Breast epithelium (tissue), 4 donors: ENCODE results near the gene NABP1. TPM values are rescaled to one million over a fixed set of nuclear protein-coding genes. Genes with fewer than 3 reads are reported as not detected.

ENCODE experiments used
- DNase-seq, 2 donors: peaks; one replicate each; pipeline ENCODE4 v3.0.0-alpha.2; 2019; ENCODE audit warnings: low spot score in 2 of 2
- H3K27ac ChIP-seq, 2 donors: fragments of 200-600 bp; sonication (generic) in 1 of 2; one replicate each; pipeline ENCODE4 v1.5.1; 2016 to 2019; ENCODE audit warnings: mild to moderate bottlenecking in 1 of 2
- H3K27me3 ChIP-seq, 2 donors: fragments of 200-600 bp; sonication (generic) in 1 of 2; one replicate each; pipeline versions ENCODE4 v1.5.1 to v1.6.0; 2017 to 2019; ENCODE audit warnings: control low read depth in 1 of 2, mild to moderate bottlenecking in 1 of 2
- H3K36me3 ChIP-seq: fragments of 200-600 bp; one replicate; pipeline ENCODE4 v1.5.1; 2019
- H3K4me1 ChIP-seq, 2 donors: fragments of 200-600 bp; sonication (generic); one replicate each; pipeline ENCODE4 v1.5.1; 2016 to 2019; ENCODE audit warnings: control low read depth in 1 of 2
- H3K4me3 ChIP-seq, 3 donors: fragments of 200-600 bp; sonication (generic); 1 replicate in 2 of 3; 2 replicates in 1 of 3; pipeline ENCODE4 v1.5.1; 2016 to 2019; ENCODE audit warnings: mild to moderate bottlenecking in 3 of 3, moderate library complexity in 2 of 3
- H3K9me3 ChIP-seq, 2 donors: fragments of 200-600 bp; sonication (generic) in 1 of 2; one replicate each; pipeline ENCODE4 v1.5.1; 2016 to 2019; ENCODE audit warnings: control low read depth in 1 of 2
- POLR2A ChIP-seq: fragments of 450-650 bp; IDR thresholded peaks from one replicate; pipeline ENCODE4 v1.6.1; 2016; ENCODE audit warnings: antibody characterized with exemption, mild to moderate bottlenecking, moderate library complexity
- POLR2AphosphoS5 ChIP-seq, 3 donors: sonication (generic); formaldehyde crosslinking; IDR thresholded peaks; one replicate each; pipeline ENCODE4 v1.6.1; 2017; ENCODE audit warnings: antibody characterized with exemption in 3 of 3
- intact Hi-C: fragments of 100-400 bp; cut with DNase I; formaldehyde crosslinking; loops from one replicate; pipeline ENCODE4 v1.15.1; 2023; ENCODE audit warnings: low total_unique reads
- total RNA-seq, 3 donors: library from RNA; depleted of rRNA; stranded (reverse); fragments of >200 nt; gene quantifications; one replicate each; pipeline ENCODE4 v1.1.0, GENCODE V29; 2016
- TF ChIP-seq, protein P1 (sequence below), 3 donors: fragments of 450-650 bp; IDR thresholded peaks; one replicate each; pipeline ENCODE4 v1.5.1; 2016 to 2017; ENCODE audit warnings: antibody characterized with exemption in 3 of 3, mild to moderate bottlenecking in 3 of 3, moderate library complexity in 3 of 3

Gene NABP1
- total RNA-seq, 3 donors from 2014 or later, result 34.4 to 44.9 (median 37.8) TPM

DNA sequence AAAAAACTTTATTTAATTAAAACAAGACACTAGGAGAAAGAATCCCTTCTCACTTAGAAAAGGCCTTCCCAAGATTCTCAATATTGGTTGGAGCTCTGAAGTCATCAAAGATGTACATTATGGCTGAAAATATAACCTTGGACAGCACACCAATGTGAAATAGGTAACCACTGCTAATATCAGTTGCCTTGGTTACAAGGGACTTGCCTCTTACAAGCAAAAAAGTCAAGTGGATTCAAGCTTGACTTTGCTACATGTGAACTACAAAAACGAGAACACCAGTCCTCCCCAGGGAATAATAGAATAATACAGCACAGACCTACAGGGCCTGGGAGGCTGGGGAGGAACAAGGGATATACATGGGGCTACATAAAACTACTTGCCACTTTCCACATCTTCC is 46.1 kb downstream of the NABP1 start:
- no peaks in the 10 kb centered on the region for H3K27me3 ChIP-seq
- intact Hi-C loops, result no loop called here

DNA sequence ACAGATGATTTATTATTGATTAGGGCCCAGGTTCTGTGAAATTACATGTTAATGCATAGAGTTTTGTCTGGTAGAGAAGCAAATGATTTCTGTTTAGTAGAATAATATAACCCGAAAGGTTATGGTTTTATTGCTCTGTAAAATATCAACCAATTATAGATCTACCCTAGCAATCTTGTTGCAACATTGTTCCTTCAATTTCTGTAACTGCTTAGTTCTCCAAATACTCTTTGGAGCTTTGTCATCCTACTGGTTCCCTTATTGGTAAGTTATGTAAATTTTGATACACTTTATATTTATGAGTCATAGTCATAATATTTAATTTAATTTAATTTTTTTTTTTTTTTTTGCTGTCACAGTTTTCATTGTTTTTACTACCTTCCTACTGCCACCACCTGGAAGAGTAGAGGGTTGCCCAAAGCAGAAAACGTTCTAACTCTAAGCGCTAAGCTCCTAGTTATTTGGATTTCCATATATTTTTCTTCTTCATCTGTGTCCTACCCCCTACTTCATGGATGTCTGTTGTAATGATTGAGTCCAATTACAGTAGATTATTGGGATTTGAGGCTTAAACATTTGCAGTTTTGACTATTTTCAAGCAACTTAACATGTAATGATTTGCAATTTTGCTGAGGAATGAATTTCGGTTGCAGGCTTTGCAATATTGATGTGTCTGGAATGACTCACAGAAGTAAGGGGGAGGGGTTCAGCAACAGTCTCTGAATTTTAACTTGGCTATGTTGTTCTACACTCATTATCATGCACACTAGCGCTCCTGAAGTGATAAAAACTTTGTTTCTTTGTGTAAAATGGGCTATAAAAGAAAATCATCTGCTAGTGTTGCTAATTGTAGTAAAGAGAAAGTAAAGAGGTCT is 51.1 kb downstream of the NABP1 start:
- TF ChIP-seq POLR2A (no peak), POLR2AphosphoS5 (IDR thresholded peaks at IDR 0.05) (no peak)
- TF ChIP-seq, protein P1, sequence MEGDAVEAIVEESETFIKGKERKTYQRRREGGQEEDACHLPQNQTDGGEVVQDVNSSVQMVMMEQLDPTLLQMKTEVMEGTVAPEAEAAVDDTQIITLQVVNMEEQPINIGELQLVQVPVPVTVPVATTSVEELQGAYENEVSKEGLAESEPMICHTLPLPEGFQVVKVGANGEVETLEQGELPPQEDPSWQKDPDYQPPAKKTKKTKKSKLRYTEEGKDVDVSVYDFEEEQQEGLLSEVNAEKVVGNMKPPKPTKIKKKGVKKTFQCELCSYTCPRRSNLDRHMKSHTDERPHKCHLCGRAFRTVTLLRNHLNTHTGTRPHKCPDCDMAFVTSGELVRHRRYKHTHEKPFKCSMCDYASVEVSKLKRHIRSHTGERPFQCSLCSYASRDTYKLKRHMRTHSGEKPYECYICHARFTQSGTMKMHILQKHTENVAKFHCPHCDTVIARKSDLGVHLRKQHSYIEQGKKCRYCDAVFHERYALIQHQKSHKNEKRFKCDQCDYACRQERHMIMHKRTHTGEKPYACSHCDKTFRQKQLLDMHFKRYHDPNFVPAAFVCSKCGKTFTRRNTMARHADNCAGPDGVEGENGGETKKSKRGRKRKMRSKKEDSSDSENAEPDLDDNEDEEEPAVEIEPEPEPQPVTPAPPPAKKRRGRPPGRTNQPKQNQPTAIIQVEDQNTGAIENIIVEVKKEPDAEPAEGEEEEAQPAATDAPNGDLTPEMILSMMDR (IDR thresholded peaks at IDR 0.05), result no peak
- no peak for DNase-seq
- intact Hi-C loops, result no loop called here
- H3K27ac ChIP-seq, result no peak overlapping the region
- H3K36me3 ChIP-seq, result no peaks in the 10 kb centered on the region
- H3K4me3 ChIP-seq, result no peak overlapping the region
- no peaks in the 10 kb centered on the region for H3K9me3 ChIP-seq
- H3K27me3 ChIP-seq, result no peaks in the 10 kb centered on the region
- H3K4me1 ChIP-seq, result no peaks in the 10 kb centered on the region

More for the DNA sequence above, 46.1 kb downstream of the NABP1 start:
- TF ChIP-seq POLR2A, result no peak
- TF ChIP-seq POLR2AphosphoS5 (IDR thresholded peaks at IDR 0.05), result no peak
- TF ChIP-seq, protein P1 (IDR thresholded peaks at IDR 0.05), result no peak
- Histone ChIP-seq H3K27ac (no peak overlapping the region), H3K4me1 (no peaks in the 10 kb centered on the region), H3K4me3 (no peak overlapping the region), H3K9me3 (no peaks in the 10 kb centered on the region), H3K36me3 (no peaks in the 10 kb centered on the region)
- DNase-seq, result no peak

- intact Hi-C loops, result no loop called here
- DNase-seq, result no peak
- no peaks in the 10 kb centered on the region for H3K9me3 ChIP-seq
- no peaks in the 10 kb centered on the region for H3K27me3 ChIP-seq
- no peaks in the 10 kb centered on the region for H3K4me1 ChIP-seq
- no peak overlapping the region for H3K27ac ChIP-seq
- no peak overlapping the region for H3K4me3 ChIP-seq
- H3K36me3 ChIP-seq, result no peaks in the 10 kb centered on the region
- TF ChIP-seq, protein P1 (IDR thresholded peaks at IDR 0.05), result no peak
- TF ChIP-seq POLR2AphosphoS5 (IDR thresholded peaks at IDR 0.05) (no peak), POLR2A (no peak)
Observed at GRCh38 chr2:191730263-191730662, 52.3 kb downstream of the NABP1 start.

Other genes starting within 250 kb of the NABP1 start
- gene CAVIN2, start 169.0 kb downstream of the NABP1 start, total RNA-seq, result 10 to 100 TPM; 30.7 to 71.4 (median 31.3) TPM